GM12878 (cell line): ENCODE results near the gene SLFNL1. TPM values are rescaled to one million over a fixed set of nuclear protein-coding genes. Genes with fewer than 3 reads are reported as not detected.

Source experiments
- ATAC-seq: fragments of 200-7000 bp; cut with Tn5 transposase; 3 replicates; pipeline ENCODE4 v1.9.1; 2020; ENCODE audit warnings: mild to moderate bottlenecking, moderate library complexity
- BruUV-seq: library from RNA; stranded (reverse); fragments of 400-500 nt; replicated peaks from 2 replicates; lab custom pipeline; 2021; lab: Mats Ljungman, UMichigan
- CTCF ChIA-PET: fragments of 300-600 bp; sonication (Branson Sonifier 250); formaldehyde crosslinking; extraction: SDS; loops from one replicate; lab custom pipeline; 2021; ENCODE audit warnings: inconsistent platforms; lab: Yijun Ruan, JAX
- POLR2A ChIA-PET: fragments of 350-600 bp; formaldehyde crosslinking; extraction: SDS; loops from one replicate; lab custom pipeline; 2021; ENCODE audit warnings: inconsistent platforms; lab: Charles Lee
- RAD21 ChIA-PET: fragments of 300-600 bp; sonication (Branson Sonifier 250); formaldehyde crosslinking; loops from one replicate; lab custom pipeline; 2023; ENCODE audit warnings: antibody characterized with exemption; ENCODE audit not compliant: unreplicated experiment; lab: Charles Lee
- SMC1A ChIA-PET: fragments of 300-600 bp; sonication (Branson Sonifier 250); formaldehyde crosslinking; loops from one replicate; lab custom pipeline; 2023; ENCODE audit not compliant: unreplicated experiment, uncharacterized antibody; lab: Charles Lee
- DNase-seq: peaks from one replicate; pipeline ENCODE4 v3.0.0-alpha.2; 2011; ENCODE audit warnings: low read depth, low spot score
- FAIRE-seq: peaks from 3 replicates; lab custom pipeline; 2011; peaks lifted over from hg19 to GRCh38; lab: Jason Lieb, UNC
- H2AFZ ChIP-seq: 2 replicates; pipeline ENCODE4 v1.6.0; 2011; ENCODE audit warnings: low read depth, low read length, control low read depth; ENCODE audit not compliant: control insufficient read depth
- H3K27ac ChIP-seq: 2 replicates; pipeline ENCODE4 v1.5.1; 2011; ENCODE audit warnings: control low read depth; ENCODE audit not compliant: control insufficient read depth, insufficient read depth
- H3K27me3 ChIP-seq, 2 experiments: replicated peaks in 1 of 2; 2 replicates each; pipeline versions ENCODE4 v1.6.0 to v1.6.1; 2011; ENCODE audit warnings: low read length in 1 of 2; ENCODE audit not compliant: control insufficient read depth in 2 of 2, insufficient read depth in 2 of 2
- H3K36me3 ChIP-seq, 2 experiments: 2 replicates each; pipeline ENCODE4 v1.5.1; 2011; ENCODE audit warnings: low read length in 1 of 2; ENCODE audit not compliant: control insufficient read depth in 2 of 2, insufficient read depth in 2 of 2
- H3K4me1 ChIP-seq: 2 replicates; pipeline ENCODE4 v1.6.1; 2011; ENCODE audit warnings: mild to moderate bottlenecking, low read length, moderate library complexity, mixed read lengths; ENCODE audit not compliant: control insufficient read depth, insufficient read depth
- H3K4me2 ChIP-seq: 2 replicates; pipeline ENCODE4 v1.6.0; 2011; ENCODE audit warnings: control low read depth; ENCODE audit not compliant: control insufficient read depth, insufficient read depth
- H3K4me3 ChIP-seq: fragments of 200-600 bp; sonication (generic); 2 replicates; pipeline ENCODE4 v1.5.1; 2016
- H3K79me2 ChIP-seq: 2 replicates; pipeline ENCODE4 v1.6.0; 2011; ENCODE audit warnings: low read length; ENCODE audit not compliant: control insufficient read depth, insufficient read depth
- H3K9ac ChIP-seq: 2 replicates; pipeline ENCODE4 v1.8.0; 2011; ENCODE audit warnings: low read length, control low read depth, mixed read lengths; ENCODE audit not compliant: control insufficient read depth, insufficient read depth
- H3K9me3 ChIP-seq: replicated peaks from 3 replicates; pipeline ENCODE4 v1.5.1; 2011; ENCODE audit warnings: mild to moderate bottlenecking, low read length; ENCODE audit not compliant: control insufficient read depth, insufficient read depth
- H4K20me1 ChIP-seq: 2 replicates; pipeline ENCODE4 v1.6.0; 2011; ENCODE audit not compliant: control insufficient read depth, insufficient read depth
- ESRRA ChIP-seq: IDR thresholded peaks from 2 replicates; pipeline ENCODE4 v1.6.1; 2012; ENCODE audit warnings: mild to moderate bottlenecking, low read length, improper control_type of control experiment
- GATAD2B ChIP-seq: fragments of 450-650 bp; conservative IDR thresholded peaks from 2 replicates; pipeline ENCODE4 v1.6.1; 2017; ENCODE audit warnings: low read depth, mild to moderate bottlenecking, moderate library complexity
- IKZF1 ChIP-seq: fragments of 450-650 bp; conservative IDR thresholded peaks from 2 replicates; pipeline ENCODE4 v1.6.1; 2017; ENCODE audit warnings: antibody characterized with exemption, mild to moderate bottlenecking
- LARP7 ChIP-seq: fragments of 450-650 bp; IDR thresholded peaks from 2 replicates; pipeline ENCODE4 v1.6.1; 2017; ENCODE audit warnings: mild to moderate bottlenecking
- MEF2A ChIP-seq: IDR thresholded peaks from 2 replicates; pipeline ENCODE4 v1.6.1; 2011; ENCODE audit warnings: low read depth, mild to moderate bottlenecking, low read length, moderate library complexity; ENCODE audit not compliant: insufficient read depth
- NFYB ChIP-seq: IDR thresholded peaks from 2 replicates; pipeline ENCODE4 v1.6.1; 2011; ENCODE audit warnings: low read depth, mild to moderate bottlenecking, low read length, improper control_type of control experiment, moderate library complexity; ENCODE audit not compliant: insufficient read depth
- NR2C1 ChIP-seq: fragments of 450-650 bp; IDR thresholded peaks from 2 replicates; pipeline ENCODE4 v1.6.1; 2017; ENCODE audit warnings: antibody characterized with exemption, mild to moderate bottlenecking, moderate library complexity
- NR2F1 ChIP-seq: fragments of 450-650 bp; conservative IDR thresholded peaks from 2 replicates; pipeline ENCODE4 v1.6.1; 2017; ENCODE audit warnings: mild to moderate bottlenecking
- SMARCA5 ChIP-seq: fragments of 450-650 bp; IDR thresholded peaks from 2 replicates; pipeline ENCODE4 v1.6.1; 2017; ENCODE audit warnings: mild to moderate bottlenecking
- YY1 ChIP-seq: IDR thresholded peaks from 2 replicates; pipeline ENCODE4 v1.6.1; 2011; ENCODE audit warnings: low read depth, mild to moderate bottlenecking, low read length
- ZNF24 ChIP-seq: fragments of 450-650 bp; IDR thresholded peaks from 2 replicates; pipeline ENCODE4 v1.6.1; 2017; ENCODE audit warnings: antibody characterized with exemption, mild to moderate bottlenecking
- WGBS: methylation state at CpG from one replicate; pipeline ENCODE4 v1.1.6; 2016; ENCODE audit warnings: low lambda C conversion rate; ENCODE audit not compliant: insufficient replicate concordance, insufficient coverage; ENCODE audit errors: missing lambda C conversion rate; 5-methylcytosine and 5-hydroxymethylcytosine counted together
- in situ Hi-C: fragments of 300-500 bp; cut with MboI; formaldehyde crosslinking; loops from 9 replicates; pipeline ENCODE4 v1.14.3; 2018; ENCODE audit warnings: mixed read lengths
- intact Hi-C: fragments of 100-400 bp; cut with micrococcal nuclease; formaldehyde crosslinking; loops from one replicate; pipeline ENCODE4 v1.14.2; 2022; ENCODE audit not compliant: unreplicated experiment
- polyA plus RNA-seq, 11 experiments: library from polyadenylated mRNA; depleted of rRNA in 4 of 11; unstranded in 6 of 11; stranded (reverse) in 5 of 11; fragments of >200 nt; fragmentation: Nextera tagmentation in 4 of 11; fragmentation: Illumina TruSeq in 1 of 11; extraction: Ambion mirVana in 4 of 11; extraction: Trizol in 1 of 11; gene quantifications; 1 replicate in 1 of 11; 2 replicates in 10 of 11; pipeline versions ENCODE4 v1.2.1 to v1.2.3, GENCODE V29; 2011 to 2016; ENCODE audit warnings: inconsistent platforms in 2 of 11, missing spikeins in 2 of 11, low read depth in 1 of 11
- total RNA-seq, 4 experiments: library from RNA; depleted of rRNA in 3 of 4; stranded (reverse); fragments of >200 nt in 3 of 4; fragmentation: Illumina TruSeq in 1 of 4; extraction: Trizol in 1 of 4; gene quantifications; 2 replicates each; pipeline versions ENCODE4 v1.2.1 to v1.2.3, GENCODE V29; 2013 to 2021
- TF ChIP-seq, protein P1 (sequence below): fragments of 450-650 bp; IDR thresholded peaks from 2 replicates; pipeline ENCODE4 v1.6.1; 2017; ENCODE audit warnings: mild to moderate bottlenecking, moderate library complexity
- TF ChIP-seq, protein P2 (sequence below): fragments of 450-650 bp; conservative IDR thresholded peaks from 2 replicates; pipeline ENCODE4 v1.6.1; 2017; ENCODE audit warnings: mild to moderate bottlenecking, moderate library complexity
- TF ChIP-seq, protein P3 (sequence below): fragments of 450-650 bp; IDR thresholded peaks from 2 replicates; pipeline ENCODE4 v1.6.1; 2017; ENCODE audit warnings: mild to moderate bottlenecking, moderate library complexity

The SLFNL1 gene
- total and polyA plus RNA-seq, 10 of the 15 experiments (the other 5 are each of a cell fraction or from before 2014, with no cell fraction given) = 0.05 to 0.98 (median 0.16) TPM; not detected in 2

DNA sequence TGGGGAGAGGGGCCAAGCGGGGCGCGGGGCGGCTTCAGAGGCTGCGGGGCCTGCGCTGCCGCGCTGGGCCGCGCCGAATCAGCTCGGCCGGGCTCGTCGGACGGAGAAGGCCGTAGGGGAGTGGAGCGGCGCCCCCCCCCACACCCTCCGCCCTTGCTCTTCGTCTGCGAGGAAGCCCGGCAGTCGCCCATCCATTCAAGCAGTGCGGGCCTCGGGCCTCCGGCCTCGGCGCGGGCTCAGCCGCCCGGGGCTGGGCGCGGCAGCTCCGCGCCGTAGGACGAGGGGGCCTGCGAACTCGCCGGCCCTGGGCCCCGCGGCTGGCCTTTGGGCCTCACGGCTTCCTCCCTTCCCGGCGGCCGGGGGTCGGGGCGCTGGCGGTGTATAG, 41.5 kb downstream of the SLFNL1 start:
- ChIA-PET CTCF (interaction anchor here (0.6 to 0.8 kb wide), 3 partner anchors 24 to 27 kb away, joined by 3 to 4 read pairs (median 3); no protein-coding TSS in a partner anchor), SMC1A (interaction anchor here (0.9 to 1.3 kb wide), 3 partner anchors 19 to 269 kb away, joined by 3 to 4 read pairs (median 3); no protein-coding TSS in a partner anchor), RAD21 (interaction anchor here (1.4 to 4.1 kb wide), 3 partner anchors 24 to 261 kb away, joined by 4 to 19 read pairs (median 4); no protein-coding TSS in a partner anchor), POLR2A (interaction anchor here (0.8 to 1.3 kb wide), 5 partner anchors 10 to 122 kb away, joined by 3 to 5 read pairs (median 4); partner anchors contain the start of gene CITED4)
- H4K20me1 ChIP-seq = no peaks in the 10 kb centered on the region; the same call in 1 of the 2 replicates
- BruUV-seq = no TSS peak
- intact Hi-C loops (no loop called here), in situ Hi-C loops (no loop called here)
- peak overlapping the region; percentile 84 for H3K9ac ChIP-seq
- H3K27me3 ChIP-seq = no peaks in the 10 kb centered on the region
- H3K4me2 ChIP-seq = peak overlapping the region; percentile 78
- 4% methylated on average over 33 of the region's 50 CpGs for WGBS
- peaks cover 0 to 10% of the 10 kb centered on the region in 2 experiments; a peak in 1 of 4 replicates for H3K36me3 ChIP-seq
- DNase-seq = no peak
- no peaks in the 10 kb centered on the region for H3K9me3 ChIP-seq
- H3K79me2 ChIP-seq = peaks cover 43% of the 10 kb centered on the region
- H3K27ac ChIP-seq = peak overlapping the region; percentile 81
- FAIRE-seq = no peak
- H3K4me1 ChIP-seq = peaks cover 4% of the 10 kb centered on the region; the same call in 1 of the 2 replicates
- peak; percentile 19 for ATAC-seq
- peak overlapping the region; percentile 20 for H2AFZ ChIP-seq
- H3K4me3 ChIP-seq = peak overlapping the region; percentile 81
- TF ChIP-seq ZNF24 (no peak), NFYB (no peak), YY1 (0 out of 2 replicates have a peak, but pooled peaks have one; percentile 24), ESRRA (no peak), NR2C1 (peak; percentile 27; the same call in 1 of the 2 replicates), SMARCA5 (0 out of 2 replicates have a peak, but pooled peaks have one; percentile 68), GATAD2B (0 out of 2 replicates have a peak, but pooled peaks have one; percentile 48), LARP7 (peak; percentile 74), NR2F1 (0 out of 2 replicates have a peak, but pooled peaks have one; percentile 27), IKZF1 (peak; percentile 13; the same call in 1 of the 2 replicates), MEF2A (no peak)
- TF ChIP-seq, protein P1, sequence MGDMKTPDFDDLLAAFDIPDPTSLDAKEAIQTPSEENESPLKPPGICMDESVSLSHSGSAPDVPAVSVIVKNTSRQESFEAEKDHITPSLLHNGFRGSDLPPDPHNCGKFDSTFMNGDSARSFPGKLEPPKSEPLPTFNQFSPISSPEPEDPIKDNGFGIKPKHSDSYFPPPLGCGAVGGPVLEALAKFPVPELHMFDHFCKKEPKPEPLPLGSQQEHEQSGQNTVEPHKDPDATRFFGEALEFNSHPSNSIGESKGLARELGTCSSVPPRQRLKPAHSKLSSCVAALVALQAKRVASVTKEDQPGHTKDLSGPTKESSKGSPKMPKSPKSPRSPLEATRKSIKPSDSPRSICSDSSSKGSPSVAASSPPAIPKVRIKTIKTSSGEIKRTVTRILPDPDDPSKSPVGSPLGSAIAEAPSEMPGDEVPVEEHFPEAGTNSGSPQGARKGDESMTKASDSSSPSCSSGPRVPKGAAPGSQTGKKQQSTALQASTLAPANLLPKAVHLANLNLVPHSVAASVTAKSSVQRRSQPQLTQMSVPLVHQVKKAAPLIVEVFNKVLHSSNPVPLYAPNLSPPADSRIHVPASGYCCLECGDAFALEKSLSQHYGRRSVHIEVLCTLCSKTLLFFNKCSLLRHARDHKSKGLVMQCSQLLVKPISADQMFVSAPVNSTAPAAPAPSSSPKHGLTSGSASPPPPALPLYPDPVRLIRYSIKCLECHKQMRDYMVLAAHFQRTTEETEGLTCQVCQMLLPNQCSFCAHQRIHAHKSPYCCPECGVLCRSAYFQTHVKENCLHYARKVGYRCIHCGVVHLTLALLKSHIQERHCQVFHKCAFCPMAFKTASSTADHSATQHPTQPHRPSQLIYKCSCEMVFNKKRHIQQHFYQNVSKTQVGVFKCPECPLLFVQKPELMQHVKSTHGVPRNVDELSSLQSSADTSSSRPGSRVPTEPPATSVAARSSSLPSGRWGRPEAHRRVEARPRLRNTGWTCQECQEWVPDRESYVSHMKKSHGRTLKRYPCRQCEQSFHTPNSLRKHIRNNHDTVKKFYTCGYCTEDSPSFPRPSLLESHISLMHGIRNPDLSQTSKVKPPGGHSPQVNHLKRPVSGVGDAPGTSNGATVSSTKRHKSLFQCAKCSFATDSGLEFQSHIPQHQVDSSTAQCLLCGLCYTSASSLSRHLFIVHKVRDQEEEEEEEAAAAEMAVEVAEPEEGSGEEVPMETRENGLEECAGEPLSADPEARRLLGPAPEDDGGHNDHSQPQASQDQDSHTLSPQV = no peak
- TF ChIP-seq, protein P2, sequence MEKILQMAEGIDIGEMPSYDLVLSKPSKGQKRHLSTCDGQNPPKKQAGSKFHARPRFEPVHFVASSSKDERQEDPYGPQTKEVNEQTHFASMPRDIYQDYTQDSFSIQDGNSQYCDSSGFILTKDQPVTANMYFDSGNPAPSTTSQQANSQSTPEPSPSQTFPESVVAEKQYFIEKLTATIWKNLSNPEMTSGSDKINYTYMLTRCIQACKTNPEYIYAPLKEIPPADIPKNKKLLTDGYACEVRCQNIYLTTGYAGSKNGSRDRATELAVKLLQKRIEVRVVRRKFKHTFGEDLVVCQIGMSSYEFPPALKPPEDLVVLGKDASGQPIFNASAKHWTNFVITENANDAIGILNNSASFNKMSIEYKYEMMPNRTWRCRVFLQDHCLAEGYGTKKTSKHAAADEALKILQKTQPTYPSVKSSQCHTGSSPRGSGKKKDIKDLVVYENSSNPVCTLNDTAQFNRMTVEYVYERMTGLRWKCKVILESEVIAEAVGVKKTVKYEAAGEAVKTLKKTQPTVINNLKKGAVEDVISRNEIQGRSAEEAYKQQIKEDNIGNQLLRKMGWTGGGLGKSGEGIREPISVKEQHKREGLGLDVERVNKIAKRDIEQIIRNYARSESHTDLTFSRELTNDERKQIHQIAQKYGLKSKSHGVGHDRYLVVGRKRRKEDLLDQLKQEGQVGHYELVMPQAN = 0 out of 2 replicates have a peak, but pooled peaks have one; percentile 72
- TF ChIP-seq, protein P3, sequence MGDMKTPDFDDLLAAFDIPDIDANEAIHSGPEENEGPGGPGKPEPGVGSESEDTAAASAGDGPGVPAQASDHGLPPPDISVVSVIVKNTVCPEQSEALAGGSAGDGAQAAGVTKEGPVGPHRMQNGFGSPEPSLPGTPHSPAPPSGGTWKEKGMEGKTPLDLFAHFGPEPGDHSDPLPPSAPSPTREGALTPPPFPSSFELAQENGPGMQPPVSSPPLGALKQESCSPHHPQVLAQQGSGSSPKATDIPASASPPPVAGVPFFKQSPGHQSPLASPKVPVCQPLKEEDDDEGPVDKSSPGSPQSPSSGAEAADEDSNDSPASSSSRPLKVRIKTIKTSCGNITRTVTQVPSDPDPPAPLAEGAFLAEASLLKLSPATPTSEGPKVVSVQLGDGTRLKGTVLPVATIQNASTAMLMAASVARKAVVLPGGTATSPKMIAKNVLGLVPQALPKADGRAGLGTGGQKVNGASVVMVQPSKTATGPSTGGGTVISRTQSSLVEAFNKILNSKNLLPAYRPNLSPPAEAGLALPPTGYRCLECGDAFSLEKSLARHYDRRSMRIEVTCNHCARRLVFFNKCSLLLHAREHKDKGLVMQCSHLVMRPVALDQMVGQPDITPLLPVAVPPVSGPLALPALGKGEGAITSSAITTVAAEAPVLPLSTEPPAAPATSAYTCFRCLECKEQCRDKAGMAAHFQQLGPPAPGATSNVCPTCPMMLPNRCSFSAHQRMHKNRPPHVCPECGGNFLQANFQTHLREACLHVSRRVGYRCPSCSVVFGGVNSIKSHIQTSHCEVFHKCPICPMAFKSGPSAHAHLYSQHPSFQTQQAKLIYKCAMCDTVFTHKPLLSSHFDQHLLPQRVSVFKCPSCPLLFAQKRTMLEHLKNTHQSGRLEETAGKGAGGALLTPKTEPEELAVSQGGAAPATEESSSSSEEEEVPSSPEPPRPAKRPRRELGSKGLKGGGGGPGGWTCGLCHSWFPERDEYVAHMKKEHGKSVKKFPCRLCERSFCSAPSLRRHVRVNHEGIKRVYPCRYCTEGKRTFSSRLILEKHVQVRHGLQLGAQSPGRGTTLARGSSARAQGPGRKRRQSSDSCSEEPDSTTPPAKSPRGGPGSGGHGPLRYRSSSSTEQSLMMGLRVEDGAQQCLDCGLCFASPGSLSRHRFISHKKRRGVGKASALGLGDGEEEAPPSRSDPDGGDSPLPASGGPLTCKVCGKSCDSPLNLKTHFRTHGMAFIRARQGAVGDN = 0 out of 2 replicates have a peak, but pooled peaks have one; percentile 27
